Stimulated activated CD8-positive, alpha-beta memory T cell treated with anti-CD3 and anti-CD28 coated beads, Interleukin-2, amount 100 ng/mL, for 1 hour (primary cell): ENCODE data around the gene HINFP.

Source experiments
- DNase-seq, 2 donors: peaks; one replicate each; pipeline ENCODE4 v3.0.0-alpha.2; 2020; ENCODE audit warnings: low read depth in 2 of 2

Gene HINFP, protein sequence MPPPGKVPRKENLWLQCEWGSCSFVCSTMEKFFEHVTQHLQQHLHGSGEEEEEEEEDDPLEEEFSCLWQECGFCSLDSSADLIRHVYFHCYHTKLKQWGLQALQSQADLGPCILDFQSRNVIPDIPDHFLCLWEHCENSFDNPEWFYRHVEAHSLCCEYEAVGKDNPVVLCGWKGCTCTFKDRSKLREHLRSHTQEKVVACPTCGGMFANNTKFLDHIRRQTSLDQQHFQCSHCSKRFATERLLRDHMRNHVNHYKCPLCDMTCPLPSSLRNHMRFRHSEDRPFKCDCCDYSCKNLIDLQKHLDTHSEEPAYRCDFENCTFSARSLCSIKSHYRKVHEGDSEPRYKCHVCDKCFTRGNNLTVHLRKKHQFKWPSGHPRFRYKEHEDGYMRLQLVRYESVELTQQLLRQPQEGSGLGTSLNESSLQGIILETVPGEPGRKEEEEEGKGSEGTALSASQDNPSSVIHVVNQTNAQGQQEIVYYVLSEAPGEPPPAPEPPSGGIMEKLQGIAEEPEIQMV

DNA sequence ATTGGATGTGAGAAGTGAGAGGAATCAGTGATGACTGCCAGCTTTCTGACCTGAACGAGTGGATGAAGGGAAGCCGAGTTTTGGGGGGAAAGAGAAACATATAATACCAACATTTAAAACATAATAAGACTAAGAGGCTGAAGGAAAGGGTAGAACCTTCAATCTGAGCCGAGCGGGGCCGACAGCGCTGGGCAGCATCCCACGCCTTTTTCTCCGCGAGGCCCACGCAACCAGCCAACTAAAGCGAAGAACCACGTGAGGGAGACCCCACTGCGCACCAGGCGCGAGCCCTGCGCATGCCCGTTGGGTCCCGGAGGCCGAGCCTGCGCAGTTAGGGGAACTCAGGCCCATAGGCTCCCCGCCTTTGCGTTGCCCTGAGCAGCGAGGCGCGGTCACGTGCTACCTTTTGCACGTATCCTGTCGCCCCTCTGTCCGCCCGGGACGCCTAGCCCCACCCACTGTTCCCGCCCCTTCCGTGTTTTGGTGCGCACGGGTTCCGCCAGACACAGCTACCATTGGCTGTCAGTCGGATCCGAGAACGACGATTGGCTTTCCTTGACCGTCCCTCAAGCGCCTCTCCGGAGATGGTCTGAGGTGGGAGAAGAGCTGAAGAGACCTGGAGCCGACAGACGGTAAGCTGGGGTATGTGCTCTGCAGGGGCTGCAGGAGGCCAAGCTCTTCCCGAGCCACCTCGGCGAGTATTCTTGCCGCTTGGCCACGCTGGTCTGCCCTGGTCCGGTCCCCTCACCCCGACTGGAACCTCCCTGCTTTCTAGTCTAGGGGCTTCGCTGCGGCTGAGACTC is at the start of gene HINFP:
Gene HINFP, plus strand, starts transcription at position 573 of the 803 bp plus-strand sequence. CDS start 5,365 bp downstream, outside the sequence.
- DNase-seq: peak; percentile 99

DNA sequence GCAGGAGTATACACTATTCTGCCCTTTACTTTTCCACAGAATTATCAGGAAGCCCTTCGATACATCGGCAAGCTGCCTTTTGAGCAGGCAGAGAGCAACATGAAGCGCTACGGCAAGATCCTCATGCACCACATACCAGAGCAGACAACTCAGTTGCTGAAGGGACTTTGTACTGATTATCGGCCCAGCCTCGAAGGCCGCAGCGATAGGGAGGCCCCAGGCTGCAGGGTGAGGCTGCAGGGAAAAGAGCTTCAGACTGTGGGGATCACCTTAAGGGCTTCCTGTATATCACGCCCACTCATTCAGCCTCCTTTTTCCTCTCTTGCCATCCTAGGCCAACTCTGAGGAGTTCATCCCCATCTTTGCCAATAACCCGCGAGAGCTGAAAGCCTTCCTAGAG is 43.5 kb upstream of the HINFP start:
- no peak for DNase-seq

DNA sequence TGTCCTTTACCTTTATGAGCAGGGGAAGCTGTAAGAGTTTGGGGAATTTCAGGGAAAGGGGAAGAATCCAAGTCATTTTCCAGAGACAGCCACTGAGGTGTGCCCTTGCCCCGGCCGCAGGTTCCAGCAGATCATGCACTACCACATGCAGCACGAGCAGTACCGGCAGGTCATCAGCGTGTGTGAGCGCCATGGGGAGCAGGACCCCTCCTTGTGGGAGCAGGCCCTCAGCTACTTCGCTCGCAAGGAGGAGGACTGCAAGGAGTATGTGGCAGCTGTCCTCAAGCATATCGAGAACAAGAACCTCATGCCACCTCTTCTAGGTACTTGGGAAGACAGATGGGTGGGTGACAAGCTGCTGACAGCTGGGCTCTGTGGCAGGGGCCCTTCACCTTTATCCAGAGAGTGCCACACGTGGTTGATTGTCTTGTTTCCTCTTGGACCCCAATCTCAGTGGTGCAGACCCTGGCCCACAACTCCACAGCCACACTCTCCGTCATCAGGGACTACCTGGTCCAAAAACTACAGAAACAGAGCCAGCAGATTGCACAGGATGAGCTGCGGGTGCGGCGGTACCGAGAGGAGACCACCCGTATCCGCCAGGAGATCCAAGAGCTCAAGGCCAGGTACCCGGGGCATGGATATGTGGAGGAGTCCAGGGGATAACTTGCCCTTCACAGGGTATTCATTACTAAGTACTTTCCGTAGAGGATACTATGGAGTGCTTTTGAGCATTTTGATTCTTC is 42.5 kb upstream of the HINFP start:
- no peak for DNase-seq

DNA sequence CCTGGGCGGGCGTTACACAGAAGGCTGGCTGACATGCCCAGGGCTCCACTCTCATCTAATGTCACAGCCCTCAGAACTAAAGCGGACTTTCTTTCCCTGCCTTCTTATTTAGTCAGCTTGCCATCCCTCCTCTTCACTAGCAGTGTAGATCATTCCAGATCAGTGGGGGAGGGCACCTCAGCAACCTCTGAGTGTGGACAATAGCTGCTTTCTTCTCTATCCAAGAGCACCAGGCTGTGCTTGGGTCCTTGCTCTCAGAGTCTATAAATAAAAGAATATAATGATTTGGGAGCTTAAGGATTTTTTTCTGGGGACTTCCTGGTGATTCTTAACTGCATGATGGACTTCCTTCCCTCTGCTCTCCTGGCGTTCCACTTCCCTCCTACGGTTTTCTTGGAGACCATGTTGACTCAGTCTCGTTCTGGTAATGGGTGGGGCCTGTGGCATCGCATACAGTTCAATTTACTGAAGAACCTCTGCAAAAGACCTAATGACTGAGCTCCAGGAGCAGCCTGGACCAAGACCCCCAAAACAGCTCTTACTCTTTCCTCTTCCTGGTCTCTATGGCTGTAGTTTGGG is 39.6 kb upstream of the HINFP start:
- no peak for DNase-seq

DNA sequence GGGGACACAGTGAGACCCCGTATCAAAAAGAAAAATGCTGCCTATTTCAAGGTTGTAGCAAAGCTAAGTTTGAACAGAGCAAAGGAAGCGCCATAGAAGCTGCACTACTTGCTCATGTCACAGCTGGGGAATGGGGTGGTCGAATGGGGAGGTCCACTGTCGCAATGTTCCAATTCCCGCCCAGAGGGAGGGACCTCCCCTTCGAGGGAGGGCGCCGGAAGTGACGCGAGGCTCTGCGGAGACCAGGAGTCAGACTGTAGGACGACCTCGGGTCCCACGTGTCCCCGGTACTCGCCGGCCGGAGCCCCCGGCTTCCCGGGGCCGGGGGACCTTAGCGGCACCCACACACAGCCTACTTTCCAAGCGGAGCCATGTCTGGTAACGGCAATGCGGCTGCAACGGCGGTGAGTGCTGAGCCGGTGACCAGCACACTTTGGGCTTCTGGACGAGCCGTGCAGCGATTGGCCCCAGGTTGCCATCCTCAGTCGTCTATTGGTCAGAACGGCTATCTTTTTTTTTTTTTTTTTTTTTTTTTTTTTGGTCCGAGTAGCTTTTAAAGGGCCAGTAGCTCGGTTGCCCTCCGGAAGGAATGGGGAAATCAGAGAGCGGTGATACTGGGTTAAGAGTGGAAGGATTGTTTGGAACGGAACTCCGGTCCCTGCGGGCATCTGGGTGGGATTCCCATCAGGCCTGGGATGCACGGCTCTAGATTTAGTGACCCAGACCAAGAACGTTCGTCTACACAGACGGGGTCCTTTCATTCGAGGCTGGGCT is 36.5 kb upstream of the HINFP start, which contains the start of gene HMBS:
Gene HMBS, plus strand, starts transcription at position 219 of the 774 bp plus-strand sequence. Its CDS starts 153 bp downstream, at position 372.
- peak; percentile 73 to 83 for DNase-seq

DNA sequence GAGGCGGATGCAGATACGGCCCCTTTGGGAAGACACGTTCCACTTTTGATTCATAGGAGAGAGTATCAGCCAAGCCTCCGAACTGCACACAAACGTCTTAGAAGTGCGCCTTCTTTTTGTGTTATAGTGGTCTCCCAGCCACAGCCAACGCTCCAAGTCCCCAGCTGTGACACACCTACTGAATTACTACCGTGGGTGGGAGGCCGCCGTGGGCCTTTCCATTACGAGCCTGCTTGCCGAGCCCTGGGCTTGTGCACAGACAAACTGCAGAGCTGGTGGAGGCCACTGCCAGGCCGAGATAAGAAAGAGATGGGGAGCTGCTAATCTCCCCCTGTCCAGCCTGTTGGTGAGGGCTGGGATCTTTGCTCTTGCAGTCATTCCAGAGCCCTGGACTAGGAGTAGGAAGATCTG is 35.9 kb upstream of the HINFP start:
- no peak for DNase-seq

DNA sequence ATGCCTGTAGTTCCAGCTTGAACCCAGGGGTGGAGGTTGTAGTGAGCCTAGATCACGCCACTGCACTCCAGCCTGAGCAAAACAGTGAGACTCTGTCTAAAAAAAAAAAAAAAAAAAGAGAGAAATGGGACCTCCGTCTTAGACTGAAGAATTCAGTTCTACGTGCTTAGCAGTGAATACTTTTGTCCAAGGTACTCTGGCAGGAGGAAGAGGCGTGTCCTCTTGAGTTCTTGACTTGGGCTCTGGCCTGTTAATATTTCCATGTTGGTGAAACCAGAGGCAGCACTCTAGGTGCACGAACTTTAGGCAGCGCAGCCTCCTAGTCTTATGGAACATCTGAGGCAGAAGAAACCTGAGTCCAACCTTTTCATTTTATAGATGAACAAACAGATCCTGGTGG is 34.3 kb upstream of the HINFP start:
- DNase-seq: no peak

DNA sequence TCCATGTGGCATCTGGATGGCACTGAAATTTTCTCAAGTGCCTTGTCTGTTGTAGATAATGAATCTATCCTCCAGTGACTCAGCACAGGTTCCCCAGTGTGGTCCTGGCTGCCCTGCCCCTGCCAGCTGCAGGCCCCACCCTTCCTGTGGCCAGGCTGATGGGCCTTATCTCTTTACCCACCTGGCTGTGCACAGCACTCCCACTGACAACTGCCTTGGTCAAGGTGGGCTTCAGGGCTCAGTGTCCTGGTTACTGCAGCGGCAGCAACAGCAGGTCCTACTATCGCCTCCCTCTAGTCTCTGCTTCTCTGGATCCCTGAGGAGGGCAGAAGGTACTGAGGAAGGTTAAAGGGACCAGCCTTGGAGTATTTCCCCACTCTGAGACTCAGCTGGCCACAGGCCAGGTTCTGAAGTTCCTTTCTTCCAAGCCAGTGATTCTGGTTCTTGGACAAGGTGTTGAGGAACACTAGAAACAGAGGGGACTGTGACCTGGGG is 33.6 kb upstream of the HINFP start:
- DNase-seq: no peak

DNA sequence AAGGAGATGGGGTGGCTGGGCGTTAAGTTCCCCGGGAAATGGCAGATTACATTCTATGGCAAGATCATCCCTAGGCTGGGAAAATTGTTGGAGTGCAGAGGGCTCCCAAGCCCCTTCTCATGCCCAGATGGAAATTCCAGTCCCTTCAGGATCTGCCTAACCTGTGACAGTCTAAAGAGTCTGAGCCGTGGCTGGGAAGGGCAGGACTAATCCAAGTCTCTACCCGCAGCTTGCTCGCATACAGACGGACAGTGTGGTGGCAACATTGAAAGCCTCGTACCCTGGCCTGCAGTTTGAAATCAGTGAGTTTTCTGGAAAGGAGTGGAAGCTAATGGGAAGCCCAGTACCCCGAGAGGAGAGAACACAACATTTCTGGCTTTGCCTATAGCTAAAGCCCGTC is 33.0 kb upstream of the HINFP start:
- no peak for DNase-seq

DNA sequence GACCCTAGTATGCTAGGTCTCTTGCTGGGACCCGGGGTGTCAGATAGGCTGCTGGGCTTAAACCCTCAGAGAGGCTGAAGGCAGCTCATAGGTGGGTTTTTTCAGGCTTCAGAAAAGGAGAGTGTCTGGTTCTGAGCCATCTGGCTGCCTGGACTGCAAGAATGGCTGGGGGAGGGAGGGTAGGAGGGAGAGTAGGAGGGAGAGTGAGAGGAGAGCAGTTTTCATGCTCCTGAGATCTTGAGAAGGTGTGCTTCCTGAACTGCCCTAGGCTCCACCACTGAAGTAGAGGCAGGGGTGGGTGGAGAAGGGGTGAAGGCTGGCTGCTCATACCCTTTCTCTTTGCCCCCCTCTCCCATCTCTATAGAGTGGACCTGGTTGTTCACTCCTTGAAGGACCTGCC is 32.1 kb upstream of the HINFP start:
- no peak for DNase-seq

DNA sequence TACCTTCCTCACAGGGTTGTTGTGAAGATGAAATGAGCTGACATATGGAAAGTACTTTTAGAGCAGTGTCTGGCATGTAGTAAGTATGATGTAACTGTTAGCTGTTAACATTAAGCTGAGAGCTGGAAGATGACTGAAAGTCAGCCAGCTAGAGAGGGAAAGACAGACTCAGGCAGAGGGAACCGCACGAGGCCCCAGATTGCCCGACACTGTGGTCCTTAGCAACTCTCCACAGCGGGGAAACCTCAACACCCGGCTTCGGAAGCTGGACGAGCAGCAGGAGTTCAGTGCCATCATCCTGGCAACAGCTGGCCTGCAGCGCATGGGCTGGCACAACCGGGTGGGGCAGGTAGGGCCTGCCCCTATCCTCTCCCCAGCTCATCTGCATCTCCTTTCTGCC is 30.2 kb upstream of the HINFP start:
- no peak for DNase-seq

DNA sequence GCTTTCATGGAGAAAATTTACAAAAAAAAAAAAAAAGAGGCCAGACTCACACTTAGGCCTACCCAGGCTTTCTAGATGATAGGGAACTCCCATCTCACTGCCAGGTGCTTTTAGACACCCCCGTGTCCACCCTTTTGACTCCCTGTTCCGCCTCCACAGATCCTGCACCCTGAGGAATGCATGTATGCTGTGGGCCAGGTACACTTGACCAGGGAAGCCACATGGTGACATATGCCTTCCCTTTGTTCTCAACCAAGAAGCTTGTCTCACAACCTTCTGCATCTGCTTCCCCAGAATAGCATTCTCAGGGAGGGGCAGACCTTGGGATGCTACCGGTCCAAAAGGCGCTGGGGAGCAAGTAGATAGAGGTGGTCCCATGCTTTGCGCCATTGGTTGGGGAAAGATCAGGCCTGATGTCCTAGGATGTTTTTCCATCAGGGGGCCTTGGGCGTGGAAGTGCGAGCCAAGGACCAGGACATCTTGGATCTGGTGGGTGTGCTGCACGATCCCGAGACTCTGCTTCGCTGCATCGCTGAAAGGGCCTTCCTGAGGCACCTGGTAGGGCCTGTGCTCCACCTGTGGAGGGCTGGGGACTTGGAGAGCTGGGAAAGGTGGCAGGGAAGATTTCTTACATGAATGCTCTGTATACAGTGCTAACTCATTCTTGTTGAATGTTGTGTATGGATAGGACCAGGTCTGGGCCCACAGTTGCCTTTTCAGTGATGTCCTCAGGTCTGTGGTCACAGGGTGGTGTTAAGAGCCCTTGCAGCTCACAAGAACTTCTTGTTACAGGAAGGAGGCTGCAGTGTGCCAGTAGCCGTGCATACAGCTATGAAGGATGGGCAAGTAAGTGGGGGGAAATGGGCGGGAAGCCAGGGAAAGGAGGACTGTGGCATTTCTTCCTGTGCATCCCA is 29.2 kb upstream of the HINFP start:
- no peak for DNase-seq

DNA sequence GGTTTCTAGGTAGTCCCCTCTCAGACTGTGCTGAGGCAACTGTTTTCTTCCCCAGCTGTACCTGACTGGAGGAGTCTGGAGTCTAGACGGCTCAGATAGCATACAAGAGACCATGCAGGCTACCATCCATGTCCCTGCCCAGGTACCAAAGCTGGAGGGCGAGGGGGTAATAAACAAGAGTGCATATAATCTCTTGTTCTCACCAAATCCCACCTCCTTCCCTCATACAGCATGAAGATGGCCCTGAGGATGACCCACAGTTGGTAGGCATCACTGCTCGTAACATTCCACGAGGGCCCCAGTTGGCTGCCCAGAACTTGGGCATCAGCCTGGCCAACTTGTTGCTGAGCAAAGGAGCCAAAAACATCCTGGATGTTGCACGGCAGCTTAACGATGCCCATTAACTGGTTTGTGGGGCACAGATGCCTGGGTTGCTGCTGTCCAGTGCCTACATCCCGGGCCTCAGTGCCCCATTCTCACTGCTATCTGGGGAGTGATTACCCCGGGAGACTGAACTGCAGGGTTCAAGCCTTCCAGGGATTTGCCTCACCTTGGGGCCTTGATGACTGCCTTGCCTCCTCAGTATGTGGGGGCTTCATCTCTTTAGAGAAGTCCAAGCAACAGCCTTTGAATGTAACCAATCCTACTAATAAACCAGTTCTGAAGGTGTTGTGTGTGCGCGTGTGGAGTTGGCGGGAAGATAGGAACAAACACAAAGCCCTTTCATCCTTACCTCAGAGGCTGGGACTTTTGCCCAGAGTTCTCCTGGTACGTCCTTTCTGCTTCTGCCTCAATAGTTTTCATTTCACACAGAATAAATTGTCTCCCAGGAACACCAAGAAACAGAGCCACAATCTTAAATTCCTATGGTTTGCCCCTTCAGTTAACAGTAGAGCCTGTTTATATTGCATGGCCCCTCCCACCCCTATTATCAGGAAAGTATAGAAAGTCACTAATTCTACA is 28.2 kb upstream of the HINFP start:
- DNase-seq: no peak

DNA sequence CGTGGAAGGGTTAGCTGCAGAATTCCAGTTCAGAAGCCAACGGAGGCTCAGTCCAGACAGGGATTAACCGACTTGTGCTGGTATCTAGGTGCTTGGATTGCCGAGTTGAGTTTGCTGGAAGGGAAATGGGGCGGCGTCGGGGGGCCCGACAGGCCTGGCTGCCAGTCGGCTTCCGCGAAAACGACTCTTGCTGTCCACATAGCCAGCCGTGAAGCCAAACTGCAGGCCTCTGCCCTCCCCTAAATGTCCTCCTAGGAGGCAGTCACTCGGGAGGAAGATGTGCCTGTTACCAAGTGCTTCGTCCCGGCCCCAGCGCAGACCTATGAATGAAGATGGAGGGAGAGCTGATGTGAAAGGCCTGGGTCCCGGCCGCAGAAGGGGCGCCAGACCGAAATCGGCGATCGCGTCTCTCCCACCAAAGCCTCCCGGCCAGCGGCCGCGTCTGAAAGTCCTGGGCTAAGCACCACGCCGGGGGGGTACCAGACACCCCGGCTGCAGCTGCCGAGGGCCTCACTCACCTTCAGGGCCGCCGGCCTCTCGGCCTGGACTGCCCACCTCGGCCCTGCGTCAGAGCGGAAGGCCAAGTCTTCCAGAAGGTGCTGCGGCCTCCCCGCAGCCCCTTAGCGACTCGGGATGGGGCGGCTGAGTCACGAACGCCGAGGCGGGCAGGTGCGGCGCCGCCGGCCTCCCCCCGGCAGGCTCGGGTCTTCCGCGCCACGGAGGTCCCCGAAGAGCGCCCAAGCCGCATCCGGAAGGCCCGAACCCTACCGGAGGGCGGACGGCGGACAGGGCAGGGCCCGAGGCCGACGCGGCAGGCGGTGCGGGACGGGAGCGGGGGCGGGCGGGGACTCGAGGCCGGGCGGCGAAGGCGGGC is 27.2 kb upstream of the HINFP start:
- no peak for DNase-seq

DNA sequence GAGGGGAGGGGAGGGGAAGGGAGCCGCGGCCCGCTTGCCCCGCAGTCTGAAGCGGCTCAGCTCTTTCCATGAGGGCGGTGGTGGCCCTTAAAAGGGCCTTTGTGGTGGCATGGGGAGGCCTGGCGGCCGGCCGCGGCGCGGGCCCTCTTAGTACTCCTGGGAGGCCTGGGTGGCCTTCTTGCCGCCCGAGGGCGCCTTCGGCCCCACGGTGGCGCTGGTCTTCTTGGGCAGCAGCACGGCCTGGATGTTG is 26.6 kb upstream of the HINFP start:
- DNase-seq: peak in 1 of 2 donors; percentile 44

DNA sequence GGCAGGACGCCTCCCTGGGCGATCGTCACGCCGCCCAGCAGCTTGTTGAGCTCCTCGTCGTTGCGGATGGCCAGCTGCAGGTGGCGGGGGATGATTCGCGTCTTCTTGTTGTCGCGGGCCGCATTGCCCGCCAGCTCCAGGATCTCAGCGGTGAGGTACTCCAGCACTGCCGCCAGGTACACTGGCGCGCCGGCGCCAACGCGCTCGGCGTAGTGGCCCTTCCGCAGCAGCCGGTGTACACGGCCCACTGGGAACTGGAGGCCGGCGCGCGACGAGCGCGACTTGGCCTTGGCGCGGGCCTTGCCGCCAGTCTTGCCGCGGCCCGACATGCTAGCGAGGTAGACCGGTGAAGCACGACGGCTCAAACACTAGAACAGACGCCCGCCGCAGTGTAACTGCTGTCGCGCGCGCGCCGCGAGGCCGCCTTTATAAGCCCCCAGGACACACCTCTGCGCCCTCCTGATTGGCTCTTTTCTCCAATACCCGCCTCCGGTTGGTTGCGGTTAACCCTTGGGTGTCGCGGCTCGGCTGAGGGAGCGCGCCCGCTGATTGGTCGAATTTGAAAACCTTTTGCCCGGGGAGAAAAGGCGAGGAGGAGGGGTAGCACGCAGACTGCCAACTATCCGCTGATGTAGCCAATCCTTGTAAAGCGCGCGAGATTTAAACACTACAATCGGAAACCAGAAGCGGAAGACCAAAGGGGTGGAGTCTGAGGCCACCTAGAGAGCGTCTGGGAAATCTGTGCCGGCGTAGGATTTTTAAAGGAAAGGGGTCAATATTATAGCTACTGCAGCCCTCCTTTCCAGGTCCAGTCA is 26.1 kb upstream of the HINFP start:
- peak; percentile 97 to 99 for DNase-seq

DNA sequence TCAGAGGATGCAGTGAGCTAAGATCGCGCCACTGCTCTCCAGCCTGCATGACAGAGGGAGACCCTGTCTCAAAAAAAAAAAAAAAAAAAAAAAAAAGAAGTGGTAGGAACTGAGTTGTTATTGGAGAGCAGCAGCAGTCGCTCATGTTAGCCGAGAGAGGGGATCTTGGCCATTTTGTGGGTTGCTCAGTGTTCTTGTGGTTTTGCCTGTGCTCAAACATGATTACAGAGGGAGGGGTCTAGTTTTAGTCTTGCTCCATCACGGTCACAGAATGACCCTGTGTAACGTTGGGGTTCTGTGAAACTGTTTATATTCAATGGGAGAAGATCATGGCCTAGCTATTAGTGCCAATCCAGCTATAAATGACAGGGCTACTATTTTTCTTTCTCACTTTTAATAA is 21.7 kb upstream of the HINFP start:
- no peak for DNase-seq
